Right ventricle myocardium superior (tissue), 1 donor: ENCODE data around the gene MMAB. TPM values are rescaled to one million over a fixed set of nuclear protein-coding genes. Genes with fewer than 3 reads are reported as not detected.
"Not testable (repeated sequence)": the region's sequence is repeated elsewhere in the genome, so short reads cannot be mapped to it uniquely, and the experiment has no call there.

Experiments used
- ATAC-seq: fragments of 200-7000 bp; cut with Tn5 transposase; one replicate; pipeline ENCODE4 v1.9.1; 2020; ENCODE audit warnings: mild to moderate bottlenecking; ENCODE audit not compliant: poor library complexity
- DNase-seq: peaks from one replicate; pipeline ENCODE4 v3.0.0-alpha.2; 2020
- intact Hi-C: fragments of 100-400 bp; cut with DNase I; formaldehyde crosslinking; loops from one replicate; pipeline ENCODE4 v1.11.2; 2022
- total RNA-seq: library from RNA; stranded (reverse); fragmentation: NEBNext Ultra II Directional; extraction: Animal tissue kit (Norgen Biotek cat#: 25700); gene quantifications from one replicate; pipeline ENCODE4 v1.2.1, GENCODE V29; 2021
- donor health status: DM: no; HTN: yes; CAD: no; lungs with severe emphysema.

MMAB gene
- total RNA-seq, 1 donor from 2014 or later = 68.1 TPM

GRCh38 chr12:109605599-109606228 is 32.4 kb upstream of the MMAB start:
- intact Hi-C loops = no loop called here
- ATAC-seq (no peak), DNase-seq (no peak)

DNA sequence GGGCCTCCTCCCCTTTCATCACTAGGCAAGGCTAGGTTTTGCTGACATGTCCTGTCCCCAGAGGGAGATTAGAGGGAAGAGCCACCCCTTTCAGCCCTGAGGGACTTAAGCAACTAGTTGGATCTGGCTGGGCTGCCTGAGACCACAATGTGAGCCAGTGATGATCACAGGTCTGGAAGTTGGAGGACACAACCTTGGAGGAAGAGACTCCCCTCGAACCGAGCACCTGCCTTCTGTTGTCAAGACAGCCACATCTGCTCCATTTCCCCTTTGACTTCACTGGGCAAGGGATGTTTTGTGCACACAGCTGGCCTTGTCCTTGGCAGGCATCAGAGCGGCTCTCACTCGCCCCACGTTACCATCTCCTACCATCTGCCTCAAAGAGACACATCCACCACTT is 31.7 kb upstream of the MMAB start:
- intact Hi-C loops = no loop called here
- DNase-seq (no peak), ATAC-seq (no peak)

- ATAC-seq (no peak), DNase-seq (no peak)
- intact Hi-C loops = no loop called here
These were observed 30.9 kb upstream of the MMAB start for GRCh38 chr12:109604132-109604585.

- intact Hi-C loops, ATAC-seq, DNase-seq: not testable (repeated sequence)
These were observed 28.8 kb upstream of the MMAB start for GRCh38 chr12:109602132-109602531.

DNA sequence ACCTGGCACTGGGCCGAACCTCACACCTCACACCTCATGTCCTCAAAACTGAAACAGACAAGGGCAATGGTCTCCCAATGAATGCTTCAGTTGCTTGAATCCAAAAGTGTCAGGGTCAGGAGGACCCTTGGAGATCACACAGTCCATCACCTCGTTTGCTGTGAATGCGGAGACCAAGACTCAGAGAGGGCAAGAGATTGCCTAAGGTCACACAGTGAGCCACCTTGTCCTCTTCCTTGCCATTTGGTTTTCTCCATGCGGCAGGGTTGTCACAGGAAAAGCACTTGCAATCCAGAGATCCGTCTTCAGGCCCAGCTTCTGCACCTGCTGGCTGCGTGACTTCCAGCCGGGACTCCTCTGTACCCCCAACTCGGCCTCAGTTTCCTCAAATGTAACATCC is 28.3 kb upstream of the MMAB start:
- intact Hi-C loops = no loop called here
- no peak for ATAC-seq
- no peak for DNase-seq

DNA sequence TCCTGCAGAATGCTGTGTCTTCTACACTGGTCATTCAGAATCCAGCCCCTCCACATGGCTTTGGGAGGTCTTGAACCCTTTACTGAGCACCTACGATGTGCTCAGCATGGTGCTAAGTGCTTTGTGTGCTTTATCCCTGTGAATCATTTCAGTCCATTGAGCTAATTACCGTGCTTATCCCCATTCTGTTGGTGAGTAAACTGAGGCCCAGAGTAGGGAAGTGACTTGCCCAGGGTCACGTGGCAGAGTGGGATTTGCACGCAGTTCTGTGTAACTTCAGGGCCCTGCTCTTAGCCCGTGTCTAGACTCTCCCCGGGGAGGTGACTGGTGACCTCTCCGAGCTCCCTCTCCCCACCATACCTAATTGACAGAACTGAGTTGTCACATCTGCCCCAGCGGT is 27.7 kb upstream of the MMAB start:
- ATAC-seq (no peak), DNase-seq (no peak)
- intact Hi-C loops = no loop called here

- DNase-seq (no peak), ATAC-seq (no peak)
- intact Hi-C loops = no loop called here
These were observed 27.2 kb upstream of the MMAB start for GRCh38 chr12:109600481-109600880.

DNA sequence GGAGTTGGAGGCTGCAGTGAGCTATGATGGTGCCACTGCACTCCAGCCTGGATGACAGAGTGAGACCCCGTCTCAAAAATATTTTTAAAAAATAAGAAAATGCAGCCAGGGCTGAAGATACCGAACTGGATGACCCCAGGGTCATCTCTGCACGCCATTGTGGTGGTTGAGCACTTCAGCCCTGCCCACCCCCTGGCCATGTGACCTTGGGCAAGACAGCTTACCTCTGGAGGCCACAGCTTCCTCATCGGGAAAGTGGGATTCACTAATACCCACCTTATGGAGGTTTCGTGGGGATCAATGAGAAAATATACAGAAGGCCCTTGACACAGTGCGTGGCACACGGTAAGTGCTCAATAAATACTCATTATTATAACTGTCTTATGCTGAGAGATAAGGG is 25.8 kb upstream of the MMAB start:
- ATAC-seq (no peak), DNase-seq (no peak)
- intact Hi-C loops = loop anchor here (5.0 to 10.0 kb wide), 2 partner anchors 77 to 116 kb away; partner anchors contain the start of gene FAM222A

GRCh38 chr12:109598428-109598854 is 25.1 kb upstream of the MMAB start:
- ATAC-seq (no peak), DNase-seq (no peak)
- intact Hi-C loops = loop anchor here (5.0 to 10.0 kb wide), 2 partner anchors 76 to 116 kb away; partner anchors contain the start of gene FAM222A

GRCh38 chr12:109597795-109598427 is 24.6 kb upstream of the MMAB start:
- intact Hi-C loops = loop anchor here (1.0 to 10.0 kb wide), 3 partner anchors 76 to 177 kb away; partner anchors contain the start of gene FAM222A
- DNase-seq (peak; percentile 92), ATAC-seq (peak; percentile 90)

- no peak for DNase-seq
- intact Hi-C loops = loop anchor here (1.0 to 10.0 kb wide), 3 partner anchors 75 to 178 kb away; partner anchors contain the start of gene FAM222A
- no peak for ATAC-seq
These were observed 24.1 kb upstream of the MMAB start for GRCh38 chr12:109597414-109597794.

DNA sequence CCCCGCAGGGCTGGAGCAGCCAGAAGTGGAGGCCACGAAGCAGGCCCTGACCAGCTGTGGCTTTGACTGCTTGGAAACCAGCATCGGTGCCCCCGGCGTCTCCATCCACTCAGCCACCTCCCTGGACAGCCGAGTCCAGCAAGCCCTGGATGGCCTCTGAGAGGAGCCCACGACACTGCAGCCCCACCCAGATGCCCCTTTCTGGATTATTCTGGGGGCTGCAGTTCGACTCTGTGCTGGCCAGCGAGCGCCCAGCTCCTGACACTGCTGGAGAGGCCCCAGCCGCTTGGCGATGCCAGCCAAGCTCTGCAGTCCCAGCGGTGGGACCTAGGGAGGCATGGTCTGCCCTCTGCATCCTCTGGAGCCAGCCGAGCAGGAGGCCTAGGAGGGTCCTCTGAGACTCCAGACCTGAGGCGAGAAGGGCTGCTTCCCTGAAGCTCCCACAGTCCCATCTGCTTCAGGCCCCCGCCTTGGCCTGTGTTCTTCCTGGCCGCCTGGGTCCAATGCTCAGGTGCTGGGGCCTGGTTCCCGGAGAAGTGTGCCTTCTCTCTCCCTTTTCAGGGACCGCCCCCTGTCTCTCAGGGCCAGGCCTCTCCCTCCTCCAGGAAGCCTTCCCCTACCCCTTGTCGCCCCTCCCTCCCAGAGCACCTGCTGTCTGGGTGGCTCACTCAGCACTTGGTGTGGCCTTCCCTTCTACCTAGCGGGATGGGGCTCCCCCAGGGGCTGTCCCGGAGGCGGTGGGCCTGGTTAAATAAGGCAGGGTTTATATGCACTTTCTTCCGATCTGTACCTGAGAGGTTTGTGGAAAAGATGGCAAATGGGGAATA is 23.3 kb upstream of the MMAB start:
- intact Hi-C loops = loop anchor here (1.0 to 10.0 kb wide), 3 partner anchors 74 to 179 kb away; partner anchors contain the start of gene FAM222A
- no peak for ATAC-seq

DNA sequence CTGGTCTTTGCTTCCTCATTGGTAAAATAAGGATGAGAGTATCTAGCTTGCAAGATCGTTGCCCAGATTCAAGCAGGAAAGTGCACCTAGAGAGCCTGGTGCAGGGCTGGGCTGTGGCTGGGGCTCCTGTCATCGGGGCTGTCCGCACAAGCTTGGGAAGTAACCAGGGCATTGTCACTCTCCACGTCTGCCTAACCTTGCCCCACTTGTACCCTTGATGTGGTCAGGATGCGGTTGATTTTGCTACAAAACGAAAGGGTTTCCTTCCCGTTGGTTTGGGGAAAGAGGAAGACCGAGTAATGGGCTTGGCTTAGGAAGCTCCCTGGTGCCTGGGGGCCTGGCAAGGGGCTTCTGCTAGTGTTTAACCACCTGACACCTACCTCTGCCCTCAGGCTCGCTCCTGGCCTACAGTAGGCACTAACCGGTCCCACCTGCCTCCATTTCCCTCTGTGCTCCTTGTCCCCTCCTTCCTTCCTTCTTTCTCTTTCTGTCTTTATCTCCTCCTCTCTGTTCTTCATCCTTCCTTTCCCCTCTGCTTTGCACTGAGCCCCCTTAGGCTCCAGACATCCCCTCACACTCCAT is 22.1 kb upstream of the MMAB start:
- DNase-seq (no peak), ATAC-seq (no peak)
- intact Hi-C loops = loop anchor here (5.0 to 10.0 kb wide), 2 partner anchors 73 to 119 kb away; partner anchors contain the start of gene FAM222A

More for the DNA sequence above, 23.3 kb upstream of the MMAB start:
- no peak for DNase-seq

DNA sequence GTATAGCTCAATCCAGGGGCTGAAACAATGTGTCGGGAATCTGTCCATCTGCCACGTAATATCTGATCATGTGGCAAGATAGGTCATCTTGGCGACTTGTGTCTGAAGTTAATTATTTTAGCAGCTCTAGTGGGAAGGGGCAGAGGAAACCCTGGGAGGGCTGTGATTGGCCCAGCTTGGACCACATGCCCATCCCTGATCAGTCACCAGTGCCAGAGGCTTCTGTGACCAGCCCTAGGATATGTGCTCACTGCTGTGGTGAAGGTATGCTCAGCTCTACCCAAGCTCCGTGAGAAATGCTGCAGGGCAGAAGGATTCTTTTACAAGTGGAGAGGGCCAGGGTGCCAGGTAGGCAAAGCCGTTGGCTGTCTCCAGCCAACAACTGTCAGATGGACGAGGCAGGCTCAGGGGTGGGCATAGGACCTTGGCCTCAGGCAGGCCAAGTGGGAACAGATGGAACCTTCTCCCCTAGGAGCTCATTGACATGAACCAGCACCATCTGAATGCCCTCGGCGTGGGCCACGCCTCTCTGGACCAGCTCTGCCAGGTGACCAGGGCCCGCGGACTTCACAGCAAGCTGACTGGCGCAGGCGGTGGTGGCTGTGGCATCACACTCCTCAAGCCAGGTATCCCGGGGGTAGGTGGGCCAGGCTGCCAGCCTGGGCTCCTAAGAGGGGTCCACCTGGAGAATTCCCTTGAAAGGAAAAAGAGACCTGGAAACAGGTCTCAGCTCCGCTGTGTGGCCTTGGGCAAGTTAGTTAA is 21.4 kb upstream of the MMAB start:
- intact Hi-C loops = loop anchor here (5.0 to 10.0 kb wide), 2 partner anchors 72 to 120 kb away; partner anchors contain the start of gene FAM222A
- ATAC-seq (no peak), DNase-seq (no peak)

- intact Hi-C loops = loop anchor here (10.0 kb wide), 1 partner anchor 122 kb away; the partner anchor contains the start of gene FAM222A
- DNase-seq = no peak
- ATAC-seq = peak; percentile 71
These were observed 19.6 kb upstream of the MMAB start for GRCh38 chr12:109592905-109593272.

DNA sequence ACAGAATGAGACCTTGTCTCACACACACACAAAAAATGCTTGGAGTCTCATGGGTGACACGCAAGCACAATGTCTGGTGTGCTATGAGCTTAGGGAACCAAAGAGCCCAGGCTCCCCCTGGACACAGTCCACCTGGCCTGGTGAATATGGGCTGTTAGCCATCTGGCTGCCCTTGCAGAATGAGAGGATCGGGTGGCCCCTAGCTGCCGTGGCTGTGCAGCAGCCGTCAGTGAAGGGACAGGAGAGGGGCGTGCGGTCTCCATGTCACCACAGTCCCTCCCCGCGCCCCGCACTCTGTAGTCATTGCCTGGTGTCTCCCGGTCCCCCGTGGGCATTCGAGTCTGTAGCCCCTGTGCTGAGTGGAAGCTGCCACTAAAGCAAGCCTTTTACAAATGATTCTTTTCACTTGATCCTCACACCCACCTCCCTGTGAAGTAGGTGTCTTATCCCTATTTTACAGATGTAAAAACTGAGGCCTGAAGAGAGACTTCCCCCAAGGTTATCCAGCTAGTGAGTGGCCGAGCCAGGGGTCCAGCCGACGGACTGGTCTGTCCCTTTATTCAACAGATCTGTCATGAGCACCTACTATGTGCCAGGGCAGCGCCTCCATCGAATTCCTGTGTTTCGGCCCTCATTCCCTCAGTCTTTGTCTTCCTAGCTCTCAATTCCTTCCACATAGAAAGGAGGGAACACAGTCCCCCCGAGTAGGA is 19.0 kb upstream of the MMAB start:
- ATAC-seq (peak; percentile 88), DNase-seq (peak; percentile 81)
- intact Hi-C loops = loop anchor here (10.0 kb wide), 1 partner anchor 122 kb away; the partner anchor contains the start of gene FAM222A

DNA sequence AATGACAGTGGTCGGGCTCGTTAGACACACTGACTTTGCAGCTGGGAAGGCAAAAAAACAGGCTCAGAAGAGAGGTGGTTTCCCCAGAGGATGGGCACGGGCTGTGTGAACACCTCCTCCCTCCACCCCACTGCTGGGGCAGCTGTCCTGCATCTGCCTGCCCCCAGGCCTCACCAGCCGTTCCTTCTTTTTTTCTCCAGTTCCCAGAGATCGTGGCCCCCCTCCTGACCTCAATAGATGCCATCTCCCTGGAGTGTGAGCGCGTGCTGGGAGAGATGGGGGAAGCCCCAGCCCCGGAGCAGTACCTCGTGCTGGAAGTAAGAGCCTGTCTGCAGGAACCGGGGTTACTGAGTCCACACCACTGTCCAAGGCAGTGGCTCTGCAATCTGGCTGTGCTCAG is 17.7 kb upstream of the MMAB start:
- intact Hi-C loops = loop anchor here (10.0 kb wide), 1 partner anchor 124 kb away; the partner anchor contains the start of gene FAM222A
- ATAC-seq (no peak), DNase-seq (no peak)
